K562 (cell line): Measurements from ENCODE around the gene ZNF513. TPM values are rescaled to one million over a fixed set of nuclear protein-coding genes. Genes with fewer than 3 reads are reported as not detected.

ENCODE experiments used
- CBFA2T3 ChIP-seq: fragments of 450-650 bp; IDR thresholded peaks from 2 replicates; pipeline ENCODE4 v1.6.1; 2017
- DACH1 ChIP-seq: fragments of 450-650 bp; IDR thresholded peaks from 2 replicates; pipeline ENCODE4 v1.6.1; 2018; ENCODE audit not compliant: partially characterized antibody
- KAT7 ChIP-seq: sonication (generic); formaldehyde crosslinking; IDR thresholded peaks from 2 replicates; pipeline ENCODE4 v1.8.0; 2022; ENCODE audit warnings: missing genetic modification reagents, mild to moderate bottlenecking, borderline replicate concordance
- KLF13 ChIP-seq: fragments of 450-650 bp; IDR thresholded peaks from 2 replicates; pipeline ENCODE4 v1.6.1; 2016; ENCODE audit warnings: missing genetic modification characterization, low read depth, mild to moderate bottlenecking, missing compliant biosample characterization, moderate library complexity, borderline replicate concordance
- SMAD4 ChIP-seq: fragments of 250-450 bp; sonication (Bioruptor Pico); conservative IDR thresholded peaks from 2 replicates; pipeline ENCODE4 v1.8.0; 2021; ENCODE audit warnings: inconsistent platforms, mild to moderate bottlenecking, moderate library complexity
- SMARCA4 ChIP-seq: fragments of 450-650 bp; IDR thresholded peaks from 2 replicates; pipeline ENCODE4 v1.6.1; 2016
- ZBED1 ChIP-seq: IDR thresholded peaks from 2 replicates; pipeline ENCODE4 v1.6.1; 2014
- polyA plus RNA-seq, 8 experiments: library from polyadenylated mRNA; depleted of rRNA in 4 of 8; stranded (reverse) in 5 of 8; unstranded in 3 of 8; fragments of >200 nt; fragmentation: Nextera tagmentation in 2 of 8; fragmentation: Illumina TruSeq in 1 of 8; extraction: Ambion mirVana in 2 of 8; extraction: Trizol in 1 of 8; gene quantifications; 2 replicates each; pipeline versions ENCODE4 v1.2.1 to v1.2.3, GENCODE V29; 2011 to 2014; ENCODE audit warnings: inconsistent platforms in 1 of 8, missing spikeins in 1 of 8
- total RNA-seq, 7 experiments: library from RNA; depleted of rRNA in 6 of 7; stranded (reverse); fragments of >200 nt in 6 of 7; fragmentation: Illumina TruSeq in 2 of 7; extraction: Trizol in 2 of 7; gene quantifications; 2 replicates each; pipeline versions ENCODE4 v1.2.1 to v1.2.3, GENCODE V29; 2011 to 2021; ENCODE audit warnings: low replicate concordance in 1 of 7
- TF ChIP-seq, protein P1 (sequence below): IDR thresholded peaks from 2 replicates; pipeline ENCODE4 v1.6.1; 2016; ENCODE audit warnings: missing genetic modification characterization, missing compliant biosample characterization
- TF ChIP-seq, protein P2 (sequence below): fragments of 250-450 bp; sonication (Bioruptor Pico); IDR thresholded peaks from 2 replicates; pipeline ENCODE4 v1.5.0; 2020; ENCODE audit warnings: mild to moderate bottlenecking, borderline replicate concordance
- TF ChIP-seq, protein P3 (sequence below): sonication (generic); formaldehyde crosslinking; IDR thresholded peaks from 2 replicates; pipeline ENCODE4 v1.8.0; 2022; ENCODE audit warnings: missing genetic modification reagents, mild to moderate bottlenecking, borderline replicate concordance
- TF ChIP-seq, protein P4 (sequence below): sonication (generic); formaldehyde crosslinking; IDR thresholded peaks from 2 replicates; pipeline ENCODE4 v1.8.0; 2022; ENCODE audit warnings: missing genetic modification reagents, mild to moderate bottlenecking, moderate library complexity, borderline replicate concordance
- TF ChIP-seq, protein P5 (sequence below): fragments of 150-350 bp; conservative IDR thresholded peaks from 2 replicates; pipeline ENCODE4 v1.6.1; 2014; ENCODE audit warnings: low read length
- TF ChIP-seq, protein P6 (sequence below): fragments of 450-650 bp; formaldehyde crosslinking; IDR thresholded peaks from 2 replicates; pipeline ENCODE4 v1.4.0; 2020; ENCODE audit warnings: mild to moderate bottlenecking, moderate library complexity
- TF ChIP-seq, protein P7 (sequence below): sonication (generic); formaldehyde crosslinking; IDR thresholded peaks from 2 replicates; pipeline ENCODE4 v1.9.0; 2022; ENCODE audit warnings: mild to moderate bottlenecking, missing genetic modification reagents

Gene ZNF513
- total and polyA plus RNA-seq, 9 of the 15 experiments (the other 6 are each of a cell fraction or from before 2014, with no cell fraction given), result 0.04 to 13.6 (median 4.4) TPM

DNA sequence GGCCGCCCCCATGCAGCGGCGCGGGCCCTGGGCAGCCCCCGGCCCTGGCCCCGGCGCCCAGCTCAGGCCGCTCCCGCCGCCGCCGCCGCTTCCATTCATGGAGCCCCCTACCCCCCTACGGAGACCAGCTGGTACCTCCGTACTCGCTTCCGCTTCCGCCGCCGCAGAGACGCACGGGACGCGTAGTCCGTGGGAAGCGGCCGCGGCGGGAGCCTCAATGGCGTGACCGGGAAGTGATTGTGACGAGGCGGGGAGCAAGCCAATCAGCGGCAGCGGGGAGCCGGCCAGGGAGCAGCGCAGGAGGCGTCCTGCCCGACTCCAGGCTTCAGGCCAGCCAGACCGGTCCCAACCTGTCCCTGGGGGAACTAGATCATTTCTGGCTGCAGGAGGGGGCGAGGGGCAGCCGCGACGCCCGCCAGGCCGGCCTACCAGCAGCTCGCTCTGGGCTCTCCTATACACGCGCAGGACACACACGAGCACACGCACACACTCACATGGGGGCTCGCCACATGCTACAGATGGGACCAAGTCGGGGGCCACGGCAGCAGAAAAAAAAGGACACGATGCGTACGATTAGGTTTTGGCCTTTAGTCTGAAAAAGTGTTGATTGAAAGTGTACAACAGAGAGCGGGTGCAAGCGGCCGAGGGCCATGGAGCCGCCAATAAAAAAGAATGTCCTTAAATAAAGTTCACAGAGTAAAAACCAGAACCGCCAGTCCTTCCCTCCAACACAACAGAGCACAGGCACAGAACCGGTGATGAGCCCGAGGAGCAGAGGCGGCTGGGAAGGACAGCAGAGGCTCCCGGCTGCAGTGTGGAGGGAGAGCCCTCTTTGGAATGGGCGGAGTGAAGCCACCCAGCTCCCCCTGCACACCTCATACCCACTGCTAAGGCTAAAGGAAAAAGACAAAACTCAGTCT, at the start of gene ZNF513 (continued):
- TF ChIP-seq, protein P1, sequence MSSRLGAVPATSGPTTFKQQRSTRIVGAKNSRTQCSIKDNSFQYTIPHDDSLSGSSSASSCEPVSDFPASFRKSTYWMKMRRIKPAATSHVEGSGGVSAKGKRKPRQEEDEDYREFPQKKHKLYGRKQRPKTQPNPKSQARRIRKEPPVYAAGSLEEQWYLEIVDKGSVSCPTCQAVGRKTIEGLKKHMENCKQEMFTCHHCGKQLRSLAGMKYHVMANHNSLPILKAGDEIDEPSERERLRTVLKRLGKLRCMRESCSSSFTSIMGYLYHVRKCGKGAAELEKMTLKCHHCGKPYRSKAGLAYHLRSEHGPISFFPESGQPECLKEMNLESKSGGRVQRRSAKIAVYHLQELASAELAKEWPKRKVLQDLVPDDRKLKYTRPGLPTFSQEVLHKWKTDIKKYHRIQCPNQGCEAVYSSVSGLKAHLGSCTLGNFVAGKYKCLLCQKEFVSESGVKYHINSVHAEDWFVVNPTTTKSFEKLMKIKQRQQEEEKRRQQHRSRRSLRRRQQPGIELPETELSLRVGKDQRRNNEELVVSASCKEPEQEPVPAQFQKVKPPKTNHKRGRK (tag), result no peak
- TF ChIP-seq, protein P2, sequence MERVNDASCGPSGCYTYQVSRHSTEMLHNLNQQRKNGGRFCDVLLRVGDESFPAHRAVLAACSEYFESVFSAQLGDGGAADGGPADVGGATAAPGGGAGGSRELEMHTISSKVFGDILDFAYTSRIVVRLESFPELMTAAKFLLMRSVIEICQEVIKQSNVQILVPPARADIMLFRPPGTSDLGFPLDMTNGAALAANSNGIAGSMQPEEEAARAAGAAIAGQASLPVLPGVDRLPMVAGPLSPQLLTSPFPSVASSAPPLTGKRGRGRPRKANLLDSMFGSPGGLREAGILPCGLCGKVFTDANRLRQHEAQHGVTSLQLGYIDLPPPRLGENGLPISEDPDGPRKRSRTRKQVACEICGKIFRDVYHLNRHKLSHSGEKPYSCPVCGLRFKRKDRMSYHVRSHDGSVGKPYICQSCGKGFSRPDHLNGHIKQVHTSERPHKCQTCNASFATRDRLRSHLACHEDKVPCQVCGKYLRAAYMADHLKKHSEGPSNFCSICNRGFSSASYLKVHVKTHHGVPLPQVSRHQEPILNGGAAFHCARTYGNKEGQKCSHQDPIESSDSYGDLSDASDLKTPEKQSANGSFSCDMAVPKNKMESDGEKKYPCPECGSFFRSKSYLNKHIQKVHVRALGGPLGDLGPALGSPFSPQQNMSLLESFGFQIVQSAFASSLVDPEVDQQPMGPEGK, result no peak
- TF ChIP-seq SMARCA4, result no peak; the same call in 1 of the 2 replicates
- TF ChIP-seq, protein P3, sequence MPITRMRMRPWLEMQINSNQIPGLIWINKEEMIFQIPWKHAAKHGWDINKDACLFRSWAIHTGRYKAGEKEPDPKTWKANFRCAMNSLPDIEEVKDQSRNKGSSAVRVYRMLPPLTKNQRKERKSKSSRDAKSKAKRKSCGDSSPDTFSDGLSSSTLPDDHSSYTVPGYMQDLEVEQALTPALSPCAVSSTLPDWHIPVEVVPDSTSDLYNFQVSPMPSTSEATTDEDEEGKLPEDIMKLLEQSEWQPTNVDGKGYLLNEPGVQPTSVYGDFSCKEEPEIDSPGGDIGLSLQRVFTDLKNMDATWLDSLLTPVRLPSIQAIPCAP, result 0 out of 2 replicates have a peak, but pooled peaks have one; percentile 28
- TF ChIP-seq, protein P4, sequence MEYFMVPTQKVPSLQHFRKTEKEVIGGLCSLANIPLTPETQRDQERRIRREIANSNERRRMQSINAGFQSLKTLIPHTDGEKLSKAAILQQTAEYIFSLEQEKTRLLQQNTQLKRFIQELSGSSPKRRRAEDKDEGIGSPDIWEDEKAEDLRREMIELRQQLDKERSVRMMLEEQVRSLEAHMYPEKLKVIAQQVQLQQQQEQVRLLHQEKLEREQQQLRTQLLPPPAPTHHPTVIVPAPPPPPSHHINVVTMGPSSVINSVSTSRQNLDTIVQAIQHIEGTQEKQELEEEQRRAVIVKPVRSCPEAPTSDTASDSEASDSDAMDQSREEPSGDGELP (CRISPR knock-in tag), result peak; percentile 98
- 0 out of 2 replicates have a peak, but pooled peaks have one; percentile 23 for TF ChIP-seq KLF13 (tag)
- TF ChIP-seq, protein P5, sequence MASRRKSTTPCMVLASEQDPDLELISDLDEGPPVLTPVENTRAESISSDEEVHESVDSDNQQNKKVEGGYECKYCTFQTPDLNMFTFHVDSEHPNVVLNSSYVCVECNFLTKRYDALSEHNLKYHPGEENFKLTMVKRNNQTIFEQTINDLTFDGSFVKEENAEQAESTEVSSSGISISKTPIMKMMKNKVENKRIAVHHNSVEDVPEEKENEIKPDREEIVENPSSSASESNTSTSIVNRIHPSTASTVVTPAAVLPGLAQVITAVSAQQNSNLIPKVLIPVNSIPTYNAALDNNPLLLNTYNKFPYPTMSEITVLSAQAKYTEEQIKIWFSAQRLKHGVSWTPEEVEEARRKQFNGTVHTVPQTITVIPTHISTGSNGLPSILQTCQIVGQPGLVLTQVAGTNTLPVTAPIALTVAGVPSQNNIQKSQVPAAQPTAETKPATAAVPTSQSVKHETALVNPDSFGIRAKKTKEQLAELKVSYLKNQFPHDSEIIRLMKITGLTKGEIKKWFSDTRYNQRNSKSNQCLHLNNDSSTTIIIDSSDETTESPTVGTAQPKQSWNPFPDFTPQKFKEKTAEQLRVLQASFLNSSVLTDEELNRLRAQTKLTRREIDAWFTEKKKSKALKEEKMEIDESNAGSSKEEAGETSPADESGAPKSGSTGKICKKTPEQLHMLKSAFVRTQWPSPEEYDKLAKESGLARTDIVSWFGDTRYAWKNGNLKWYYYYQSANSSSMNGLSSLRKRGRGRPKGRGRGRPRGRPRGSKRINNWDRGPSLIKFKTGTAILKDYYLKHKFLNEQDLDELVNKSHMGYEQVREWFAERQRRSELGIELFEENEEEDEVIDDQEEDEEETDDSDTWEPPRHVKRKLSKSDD, result no peak
- peak; percentile 88 for TF ChIP-seq DACH1
- TF ChIP-seq ZBED1, result 0 out of 2 replicates have a peak, but pooled peaks have one; percentile 68
- no peak for TF ChIP-seq CBFA2T3
- TF ChIP-seq, protein P6, sequence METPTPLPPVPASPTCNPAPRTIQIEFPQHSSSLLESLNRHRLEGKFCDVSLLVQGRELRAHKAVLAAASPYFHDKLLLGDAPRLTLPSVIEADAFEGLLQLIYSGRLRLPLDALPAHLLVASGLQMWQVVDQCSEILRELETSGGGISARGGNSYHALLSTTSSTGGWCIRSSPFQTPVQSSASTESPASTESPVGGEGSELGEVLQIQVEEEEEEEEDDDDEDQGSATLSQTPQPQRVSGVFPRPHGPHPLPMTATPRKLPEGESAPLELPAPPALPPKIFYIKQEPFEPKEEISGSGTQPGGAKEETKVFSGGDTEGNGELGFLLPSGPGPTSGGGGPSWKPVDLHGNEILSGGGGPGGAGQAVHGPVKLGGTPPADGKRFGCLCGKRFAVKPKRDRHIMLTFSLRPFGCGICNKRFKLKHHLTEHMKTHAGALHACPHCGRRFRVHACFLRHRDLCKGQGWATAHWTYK (CRISPR knock-in tag), result peak; percentile 83
- TF ChIP-seq, protein P7, sequence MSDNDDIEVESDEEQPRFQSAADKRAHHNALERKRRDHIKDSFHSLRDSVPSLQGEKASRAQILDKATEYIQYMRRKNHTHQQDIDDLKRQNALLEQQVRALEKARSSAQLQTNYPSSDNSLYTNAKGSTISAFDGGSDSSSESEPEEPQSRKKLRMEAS, result peak; percentile 69; the same call in 1 of the 2 replicates
- peak; percentile 59 for TF ChIP-seq SMAD4
- TF ChIP-seq KAT7 (CRISPR knock-in tag), result peak; percentile 83; the same call in 1 of the 2 replicates
